HCT116 (cell line): ENCODE results near the gene LSM11.

Source experiments
- ATF3 ChIP-seq: IDR thresholded peaks from 2 replicates; pipeline ENCODE4 v1.6.1; 2012
- CTCF ChIP-seq, 3 experiments: fragments of 200-600 bp in 1 of 3; sonication (generic) in 1 of 3; IDR thresholded peaks in 2 of 3; conservative IDR thresholded peaks in 1 of 3; 2 replicates each; pipeline ENCODE4 v1.5.1; 2012 to 2017; ENCODE audit warnings: low read depth in 2 of 3, low read length in 2 of 3, antibody characterized with exemption in 1 of 3, borderline replicate concordance in 1 of 3, control low read depth in 1 of 3, mild to moderate bottlenecking in 1 of 3, mixed read lengths in 1 of 3, mixed run types in 1 of 3, moderate library complexity in 1 of 3; ENCODE audit not compliant: insufficient read depth in 1 of 3
- EZH2 ChIP-seq: fragments of 200-600 bp; sonication (generic); IDR thresholded peaks from 2 replicates; pipeline ENCODE4 v1.6.1; 2017; ENCODE audit warnings: antibody characterized with exemption, mixed run types
- FOSL1 ChIP-seq: IDR thresholded peaks from 2 replicates; pipeline ENCODE4 v1.6.1; 2012; ENCODE audit warnings: low read depth
- JUND ChIP-seq: IDR thresholded peaks from 2 replicates; pipeline ENCODE4 v1.6.1; 2012
- POLR2A ChIP-seq: IDR thresholded peaks from 2 replicates; pipeline ENCODE4 v1.7.0; 2011; ENCODE audit warnings: borderline replicate concordance; ENCODE audit not compliant: insufficient read depth, insufficient read length; ENCODE audit errors: extremely low read depth
- POLR2AphosphoS5 ChIP-seq: IDR thresholded peaks from 2 replicates; pipeline ENCODE4 v1.6.1; 2011; ENCODE audit warnings: mild to moderate bottlenecking, low read depth, low read length, moderate library complexity
- RAD21 ChIP-seq: IDR thresholded peaks from 2 replicates; pipeline ENCODE4 v1.6.1; 2012; ENCODE audit warnings: low read depth, mild to moderate bottlenecking
- SIN3A ChIP-seq: IDR thresholded peaks from 2 replicates; pipeline ENCODE4 v1.6.1; 2012; ENCODE audit warnings: low read depth
- SP1 ChIP-seq: IDR thresholded peaks from 2 replicates; pipeline ENCODE4 v1.6.1; 2012; ENCODE audit warnings: low read depth
- YY1 ChIP-seq: IDR thresholded peaks from 2 replicates; pipeline ENCODE4 v1.6.1; 2011; ENCODE audit warnings: low read length, low read depth, moderate library complexity, mild to moderate bottlenecking; ENCODE audit not compliant: insufficient replicate concordance; ENCODE audit errors: extremely low read depth
- TF ChIP-seq, protein P1 (sequence below): IDR thresholded peaks from 2 replicates; pipeline ENCODE4 v1.6.1; 2012

- TF ChIP-seq JUND = no peak
- no peak for TF ChIP-seq POLR2A
- no peak for TF ChIP-seq SIN3A
- TF ChIP-seq, protein P1, sequence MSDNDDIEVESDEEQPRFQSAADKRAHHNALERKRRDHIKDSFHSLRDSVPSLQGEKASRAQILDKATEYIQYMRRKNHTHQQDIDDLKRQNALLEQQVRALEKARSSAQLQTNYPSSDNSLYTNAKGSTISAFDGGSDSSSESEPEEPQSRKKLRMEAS = no peak
- no peak for TF ChIP-seq FOSL1
- no peak for TF ChIP-seq POLR2AphosphoS5
- no peak for TF ChIP-seq RAD21
- no peak for TF ChIP-seq CTCF (IDR thresholded peaks at IDR 0.05 in 2 of 3, conservative IDR thresholded peaks at IDR 0.05 in 1 of 3; ENCODE audit: borderline replicate concordance in 1 of 3, insufficient read depth in 1 of 3, low read depth in 2 of 3, low read length in 2 of 3)
- no peak for TF ChIP-seq YY1
- TF ChIP-seq ATF3 = no peak
- no peak for TF ChIP-seq SP1
- TF ChIP-seq EZH2 = no peak
These were observed 22.9 kb downstream of the LSM11 start for GRCh38 chr5:157766442-157766841.
